GM12864 (cell line): ENCODE results near the gene GOPC.

ENCODE experiments used
- DNase-seq: peaks from one replicate; pipeline ENCODE4 v3.0.0-alpha.2; 2011; ENCODE audit warnings: low read depth
- H3K4me3 ChIP-seq: 2 replicates; pipeline ENCODE4 v1.5.1; 2011; ENCODE audit warnings: mild to moderate bottlenecking, low read depth, low read length, control low read depth
- TF ChIP-seq, protein P1 (sequence below): IDR thresholded peaks from 2 replicates; pipeline ENCODE4 v1.5.1; 2011; ENCODE audit warnings: low read depth, mild to moderate bottlenecking, moderate library complexity, low read length, control low read depth, inconsistent platforms; ENCODE audit errors: missing control alignments

GOPC gene

DNA sequence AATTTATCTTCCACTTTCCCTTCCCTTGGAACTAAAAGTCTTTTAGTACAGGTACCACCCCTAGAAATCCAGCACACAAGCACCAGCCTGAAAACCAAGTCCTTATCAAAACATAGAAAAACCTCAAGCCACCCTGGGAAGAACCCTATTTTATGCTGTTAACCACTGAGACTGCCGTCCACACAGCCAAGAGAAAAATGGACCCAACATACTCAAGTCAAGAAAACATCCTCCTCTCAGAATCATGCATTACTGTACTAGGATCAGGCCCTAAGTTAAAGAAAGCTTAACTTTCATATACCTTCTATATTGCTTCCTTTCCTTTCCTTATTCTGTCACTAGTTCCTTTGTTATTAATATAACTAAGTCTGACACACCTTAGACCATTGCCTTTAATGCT lies 16.9 kb upstream of the GOPC start:
- H3K4me3 ChIP-seq = no peak overlapping the region
- no peak for DNase-seq
- TF ChIP-seq, protein P1, sequence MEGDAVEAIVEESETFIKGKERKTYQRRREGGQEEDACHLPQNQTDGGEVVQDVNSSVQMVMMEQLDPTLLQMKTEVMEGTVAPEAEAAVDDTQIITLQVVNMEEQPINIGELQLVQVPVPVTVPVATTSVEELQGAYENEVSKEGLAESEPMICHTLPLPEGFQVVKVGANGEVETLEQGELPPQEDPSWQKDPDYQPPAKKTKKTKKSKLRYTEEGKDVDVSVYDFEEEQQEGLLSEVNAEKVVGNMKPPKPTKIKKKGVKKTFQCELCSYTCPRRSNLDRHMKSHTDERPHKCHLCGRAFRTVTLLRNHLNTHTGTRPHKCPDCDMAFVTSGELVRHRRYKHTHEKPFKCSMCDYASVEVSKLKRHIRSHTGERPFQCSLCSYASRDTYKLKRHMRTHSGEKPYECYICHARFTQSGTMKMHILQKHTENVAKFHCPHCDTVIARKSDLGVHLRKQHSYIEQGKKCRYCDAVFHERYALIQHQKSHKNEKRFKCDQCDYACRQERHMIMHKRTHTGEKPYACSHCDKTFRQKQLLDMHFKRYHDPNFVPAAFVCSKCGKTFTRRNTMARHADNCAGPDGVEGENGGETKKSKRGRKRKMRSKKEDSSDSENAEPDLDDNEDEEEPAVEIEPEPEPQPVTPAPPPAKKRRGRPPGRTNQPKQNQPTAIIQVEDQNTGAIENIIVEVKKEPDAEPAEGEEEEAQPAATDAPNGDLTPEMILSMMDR = no peak

DNA sequence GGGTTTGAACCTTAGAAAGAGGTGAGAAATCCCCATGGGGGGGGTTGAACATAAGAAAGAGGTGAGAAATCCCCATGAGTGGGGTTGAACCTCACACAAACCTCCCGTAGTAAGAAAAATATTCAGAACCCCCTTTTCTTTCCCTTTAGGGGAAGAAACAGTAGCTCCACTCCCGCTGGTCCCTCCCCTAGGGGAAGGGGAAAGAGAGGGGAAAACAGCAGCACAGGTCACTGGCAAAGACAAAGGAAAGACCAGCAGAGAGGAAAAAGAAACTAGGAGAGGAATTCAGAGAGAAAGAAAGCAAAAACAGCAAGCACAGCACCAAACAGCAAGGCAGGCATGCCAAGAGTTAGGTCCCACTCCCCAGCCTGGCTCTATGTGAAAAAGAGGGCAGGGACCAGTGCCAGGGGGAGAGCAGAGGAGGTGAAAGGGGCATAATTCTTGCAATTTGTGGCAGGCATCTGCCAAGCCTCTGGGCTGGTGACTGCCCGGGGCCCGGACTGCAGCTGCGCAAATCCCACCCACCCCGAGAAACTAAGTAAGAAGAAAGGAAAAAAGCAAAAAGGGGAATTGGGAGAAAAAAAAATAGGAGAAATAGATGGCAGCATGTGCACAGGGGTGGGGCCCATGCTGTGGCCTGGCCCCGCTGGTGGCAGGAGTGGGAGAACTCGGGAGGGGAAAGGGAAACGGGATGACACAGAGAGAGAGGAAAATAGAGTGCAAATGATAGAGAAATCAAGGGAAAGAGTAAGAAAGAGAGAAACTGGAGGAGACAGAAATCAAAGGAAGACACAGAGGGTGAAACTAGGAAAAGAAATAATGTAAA lies 15.1 kb upstream of the GOPC start:
- TF ChIP-seq, protein P1 = no peak
- DNase-seq = no peak

DNA sequence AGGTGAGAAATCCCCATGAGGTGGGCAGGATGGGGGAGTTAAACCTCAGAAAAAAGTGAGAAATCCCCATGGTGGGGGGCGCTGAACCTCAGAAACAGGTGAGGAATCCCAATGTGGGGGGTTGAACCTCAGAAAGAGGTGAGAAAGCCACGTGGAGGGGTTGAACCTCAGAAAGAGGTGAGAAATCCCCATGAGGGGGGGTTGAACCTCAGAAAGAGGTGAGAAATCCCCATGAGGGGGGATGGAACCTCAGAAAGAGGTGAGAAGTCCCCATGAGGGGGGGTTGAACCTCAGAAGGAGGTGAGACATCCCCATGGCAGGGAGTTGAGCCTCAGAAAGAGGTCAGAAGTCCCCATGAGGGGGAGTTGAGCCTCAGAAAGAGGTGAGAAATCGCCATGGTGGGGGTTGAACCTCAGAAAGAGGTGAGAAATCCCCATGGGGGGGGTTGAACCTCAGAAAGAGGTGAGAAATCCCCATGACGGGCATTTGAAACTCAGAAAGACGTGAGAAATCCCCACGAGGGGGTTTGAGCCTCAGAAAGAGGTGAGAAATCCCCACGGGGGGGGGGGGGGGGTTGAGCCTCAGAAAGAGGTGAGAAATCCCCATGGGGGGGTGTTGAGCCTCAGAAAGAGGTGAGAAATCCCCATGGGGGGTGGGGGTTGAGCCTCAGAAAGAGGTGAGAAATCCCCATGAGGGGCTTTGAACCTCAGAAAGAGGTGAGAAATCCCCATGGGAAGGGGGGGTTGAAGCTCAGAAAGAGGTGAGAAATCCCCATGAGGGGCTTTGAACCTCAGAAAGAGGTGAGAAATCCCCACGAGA lies 14.3 kb upstream of the GOPC start:
- no peak for DNase-seq
- TF ChIP-seq, protein P1 = no peak
- H3K4me3 ChIP-seq = no peak overlapping the region

More for the DNA sequence above, 15.1 kb upstream of the GOPC start:
- no peak overlapping the region for H3K4me3 ChIP-seq

DNA sequence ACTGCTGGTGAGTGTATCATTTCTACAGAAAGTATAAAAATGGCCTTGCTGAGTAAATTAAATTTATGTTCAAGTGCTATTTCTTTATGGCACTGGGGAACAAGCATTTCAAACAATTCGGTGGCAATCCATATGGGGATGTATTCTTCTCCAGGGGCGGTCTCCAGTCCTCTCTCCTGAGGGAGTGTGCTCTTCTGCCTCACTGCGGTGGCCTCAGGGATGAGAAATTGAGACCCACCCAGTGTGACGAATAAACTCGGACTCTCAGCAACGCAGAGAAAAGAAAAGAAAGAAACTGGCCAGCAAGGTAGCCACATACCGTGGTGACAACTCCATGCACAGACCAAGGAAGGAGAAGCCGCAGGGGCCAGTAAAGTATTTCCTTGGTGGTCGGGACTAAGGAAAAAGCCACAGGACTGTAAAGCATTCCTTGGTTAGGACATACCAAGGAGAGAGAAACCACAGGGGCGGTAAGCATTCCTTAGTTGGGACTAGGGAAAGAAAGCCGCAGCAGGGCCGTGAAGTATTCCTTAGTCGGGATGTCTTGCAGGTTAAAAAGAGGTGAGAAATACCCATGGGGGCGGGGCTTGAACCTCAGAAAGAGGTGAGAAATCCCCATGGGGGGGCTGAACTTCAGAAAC lies 13.6 kb upstream of the GOPC start:
- H3K4me3 ChIP-seq = no peak overlapping the region
- DNase-seq = no peak

DNA sequence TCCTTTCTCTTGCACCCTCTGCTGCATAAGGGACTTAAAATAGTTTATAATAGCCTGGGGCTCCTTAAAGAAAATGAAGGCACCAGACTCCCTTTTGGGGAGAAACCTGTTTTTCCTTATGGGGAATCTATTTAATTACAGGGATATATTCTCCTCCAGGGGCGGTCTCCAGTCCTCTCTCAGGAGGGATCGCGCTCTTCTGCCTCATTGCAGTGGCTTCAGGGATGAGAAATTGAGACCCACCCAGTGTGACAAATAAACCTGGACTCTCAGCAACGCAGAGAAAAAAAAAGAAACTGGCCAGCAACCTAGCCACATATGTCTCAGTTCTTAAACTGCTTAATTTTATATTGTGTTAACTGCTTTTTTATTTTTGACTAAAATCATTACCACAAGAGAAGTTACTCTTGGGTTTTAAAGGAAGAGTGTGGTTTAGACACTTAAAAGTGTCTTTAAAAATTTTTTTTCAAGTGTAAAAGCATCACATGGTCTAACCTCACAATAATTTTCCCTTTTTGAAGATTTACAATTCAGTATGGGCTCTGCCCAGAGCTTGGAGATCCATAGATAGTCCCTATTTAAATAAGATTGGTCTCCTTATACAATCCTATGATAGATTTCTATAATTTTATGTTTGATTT lies 11.7 kb upstream of the GOPC start:
- TF ChIP-seq, protein P1 = no peak
- no peak for DNase-seq
- H3K4me3 ChIP-seq = no peak overlapping the region

More for the DNA sequence above, 13.6 kb upstream of the GOPC start:
- TF ChIP-seq, protein P1 = no peak

DNA sequence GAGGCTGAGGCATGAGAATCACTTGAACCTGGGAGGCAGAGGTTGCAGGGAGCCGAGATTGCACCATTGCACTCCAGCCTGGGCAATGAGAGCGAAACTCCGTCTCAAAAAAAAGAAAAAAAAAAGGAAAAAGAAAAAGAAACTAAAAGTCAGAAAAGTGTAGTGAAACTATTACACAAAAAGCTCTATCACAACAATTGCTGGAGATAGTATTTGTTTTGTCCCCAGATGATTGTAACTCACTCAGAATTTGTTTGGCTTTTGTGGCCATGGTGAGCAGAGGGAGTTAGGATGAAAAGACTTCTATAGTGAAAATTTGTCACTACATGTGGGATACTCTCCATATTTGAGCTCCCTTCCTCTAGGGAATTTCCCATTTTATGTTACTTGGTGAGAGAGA lies 5.2 kb upstream of the GOPC start:
- TF ChIP-seq, protein P1 = no peak
- DNase-seq = no peak

More for the DNA sequence above, 5.2 kb upstream of the GOPC start:
- no peak overlapping the region; the same call in 1 of the 2 replicates for H3K4me3 ChIP-seq
